ENCODE data around the gene GRIP2.

GRIP2 gene

GRCh38 chr3:14456794-14457193, 83.3 kb downstream of the GRIP2 start:
- Histone ChIP-seq H3K79me2 (ENCODE audit: insufficient read depth, low read length) (no peaks in the 10 kb centered on the region), H3K9me3 (ENCODE audit: insufficient read depth, low read length) (no peaks in the 10 kb centered on the region), H3K27me3 (ENCODE audit: low read length) (no peaks in the 10 kb centered on the region), H3K4me3 (ENCODE audit: insufficient read depth, low read length, poor library complexity, severe bottlenecking) (no peak overlapping the region), H3K9ac (ENCODE audit: low read length) (no peak overlapping the region), H2AFZ (ENCODE audit: low read depth, low read length, severe bottlenecking) (no peak overlapping the region), H3K36me3 (ENCODE audit: low read length) (no peaks in the 10 kb centered on the region), H3F3A (ENCODE audit: insufficient read depth) (no peaks in the 10 kb centered on the region), H3K4me2 (ENCODE audit: low read depth, low read length, poor library complexity, severe bottlenecking) (no peak overlapping the region), H4K20me1 (ENCODE audit: low read depth, low read length) (no peaks in the 10 kb centered on the region), H3K27ac (ENCODE audit: low read depth, low read length) (no peak overlapping the region), H3K9me2 (replicated peaks; ENCODE audit: insufficient read depth, low read length) (no peaks in the 10 kb centered on the region)
- no peak for TF ChIP-seq EZH2phosphoT487 (conservative IDR thresholded peaks at IDR 0.05; ENCODE audit: low read length)
- TF ChIP-seq, protein P1, sequence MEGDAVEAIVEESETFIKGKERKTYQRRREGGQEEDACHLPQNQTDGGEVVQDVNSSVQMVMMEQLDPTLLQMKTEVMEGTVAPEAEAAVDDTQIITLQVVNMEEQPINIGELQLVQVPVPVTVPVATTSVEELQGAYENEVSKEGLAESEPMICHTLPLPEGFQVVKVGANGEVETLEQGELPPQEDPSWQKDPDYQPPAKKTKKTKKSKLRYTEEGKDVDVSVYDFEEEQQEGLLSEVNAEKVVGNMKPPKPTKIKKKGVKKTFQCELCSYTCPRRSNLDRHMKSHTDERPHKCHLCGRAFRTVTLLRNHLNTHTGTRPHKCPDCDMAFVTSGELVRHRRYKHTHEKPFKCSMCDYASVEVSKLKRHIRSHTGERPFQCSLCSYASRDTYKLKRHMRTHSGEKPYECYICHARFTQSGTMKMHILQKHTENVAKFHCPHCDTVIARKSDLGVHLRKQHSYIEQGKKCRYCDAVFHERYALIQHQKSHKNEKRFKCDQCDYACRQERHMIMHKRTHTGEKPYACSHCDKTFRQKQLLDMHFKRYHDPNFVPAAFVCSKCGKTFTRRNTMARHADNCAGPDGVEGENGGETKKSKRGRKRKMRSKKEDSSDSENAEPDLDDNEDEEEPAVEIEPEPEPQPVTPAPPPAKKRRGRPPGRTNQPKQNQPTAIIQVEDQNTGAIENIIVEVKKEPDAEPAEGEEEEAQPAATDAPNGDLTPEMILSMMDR (IDR thresholded peaks at IDR 0.05; ENCODE audit: insufficient read depth, low read length, poor library complexity, severe bottlenecking), result no peak

DNA sequence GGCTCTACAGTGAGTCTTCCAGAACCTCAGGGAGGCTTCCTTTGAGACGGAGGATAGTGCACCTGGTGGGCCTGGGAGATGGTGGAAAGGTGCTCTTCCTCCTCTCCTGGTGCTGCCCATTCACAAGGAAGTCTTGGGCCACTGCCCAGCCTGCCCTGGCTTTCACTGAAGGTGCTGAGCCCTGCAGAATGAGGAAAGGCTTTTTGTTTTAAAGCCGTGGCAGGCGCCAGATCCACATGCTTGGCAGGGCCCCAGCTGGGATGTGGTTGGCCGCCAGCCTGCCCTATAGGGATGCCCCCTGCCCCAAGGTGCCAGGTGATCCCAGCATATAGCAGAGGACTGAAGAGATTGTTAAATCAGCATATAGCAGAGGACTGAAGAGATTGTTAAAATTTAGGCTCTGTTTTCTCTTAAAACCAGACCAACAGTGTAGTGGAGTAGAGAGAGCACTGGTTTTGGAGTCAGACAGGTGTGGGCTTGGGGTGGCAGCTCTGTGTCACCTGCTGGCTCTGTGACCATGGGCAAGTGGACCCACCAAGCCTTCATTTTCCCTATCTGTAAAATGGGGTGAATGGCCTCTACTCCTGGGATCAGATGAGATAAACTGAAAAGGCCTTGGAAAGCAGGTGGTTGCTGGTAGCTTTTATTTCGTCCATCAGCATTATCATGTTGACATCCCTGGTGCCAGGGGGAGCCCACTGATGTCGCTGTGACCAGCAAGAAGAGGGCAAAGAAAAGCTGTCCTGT, 84.4 kb downstream of the GRIP2 start:
- no peaks in the 10 kb centered on the region for H3K79me2 ChIP-seq (ENCODE audit: insufficient read depth, low read length)
- H3K36me3 ChIP-seq (ENCODE audit: low read length), result no peaks in the 10 kb centered on the region
- H2AFZ ChIP-seq (ENCODE audit: low read depth, low read length, severe bottlenecking), result no peak overlapping the region
- no peak overlapping the region for H3K9ac ChIP-seq (ENCODE audit: low read length)
- H3K27me3 ChIP-seq (ENCODE audit: low read length), result no peaks in the 10 kb centered on the region
- no peak overlapping the region for H3K27ac ChIP-seq (ENCODE audit: low read depth, low read length)
- H3K9me3 ChIP-seq (ENCODE audit: insufficient read depth, low read length), result no peaks in the 10 kb centered on the region
- no peaks in the 10 kb centered on the region for H3K9me2 ChIP-seq (replicated peaks; ENCODE audit: insufficient read depth, low read length)
- no peaks in the 10 kb centered on the region for H3F3A ChIP-seq (ENCODE audit: insufficient read depth)
- H3K4me2 ChIP-seq (ENCODE audit: low read depth, low read length, poor library complexity, severe bottlenecking), result no peak overlapping the region
- H3K4me3 ChIP-seq (ENCODE audit: insufficient read depth, low read length, poor library complexity, severe bottlenecking), result no peak overlapping the region
- H4K20me1 ChIP-seq (ENCODE audit: low read depth, low read length), result no peaks in the 10 kb centered on the region
- TF ChIP-seq, protein P1 (IDR thresholded peaks at IDR 0.05; ENCODE audit: insufficient read depth, low read length, poor library complexity, severe bottlenecking), result no peak
- no peak for TF ChIP-seq EZH2phosphoT487 (conservative IDR thresholded peaks at IDR 0.05; ENCODE audit: low read length)

GRCh38 chr3:14454639-14455310, 85.4 kb downstream of the GRIP2 start:
- H3K27ac ChIP-seq (ENCODE audit: low read depth, low read length), result no peak overlapping the region

More at GRCh38 chr3:14454639-14455310, 85.4 kb downstream of the GRIP2 start:
- H2AFZ ChIP-seq (ENCODE audit: low read depth, low read length, severe bottlenecking), result no peak overlapping the region
- no peak overlapping the region for H3K9ac ChIP-seq (ENCODE audit: low read length)
- no peaks in the 10 kb centered on the region for H3K27me3 ChIP-seq (ENCODE audit: low read length)
- H3K9me3 ChIP-seq (ENCODE audit: insufficient read depth, low read length), result no peaks in the 10 kb centered on the region
- no peaks in the 10 kb centered on the region for H4K20me1 ChIP-seq (ENCODE audit: low read depth, low read length)
- no peak overlapping the region for H3K4me2 ChIP-seq (ENCODE audit: low read depth, low read length, poor library complexity, severe bottlenecking)
- TF ChIP-seq, protein P1 (IDR thresholded peaks at IDR 0.05; ENCODE audit: insufficient read depth, low read length, poor library complexity, severe bottlenecking), result no peak
- no peak for TF ChIP-seq EZH2phosphoT487 (conservative IDR thresholded peaks at IDR 0.05; ENCODE audit: low read length)
- H3K4me3 ChIP-seq (ENCODE audit: insufficient read depth, low read length, poor library complexity, severe bottlenecking), result no peak overlapping the region
- H3F3A ChIP-seq (ENCODE audit: insufficient read depth), result no peaks in the 10 kb centered on the region
- no peaks in the 10 kb centered on the region for H3K36me3 ChIP-seq (ENCODE audit: low read length)
- H3K9me2 ChIP-seq (replicated peaks; ENCODE audit: insufficient read depth, low read length), result no peaks in the 10 kb centered on the region
- no peaks in the 10 kb centered on the region for H3K79me2 ChIP-seq (ENCODE audit: insufficient read depth, low read length)

All from SU-DHL-6 (cell line).